Ovary (tissue), 9 donors: ENCODE measurements around the gene BIVM. TPM values are rescaled to one million over a fixed set of nuclear protein-coding genes. Genes with fewer than 3 reads are reported as not detected.

ENCODE experiments used
- DNase-seq, 5 donors: peaks; one replicate each; pipeline ENCODE4 v3.0.0-alpha.2; 2019 to 2020
- H3K27ac ChIP-seq, 2 donors: fragments of 200-600 bp; one replicate each; pipeline versions ENCODE4 v1.5.1 to v1.8.0; 2019 to 2022
- H3K27me3 ChIP-seq: fragments of 200-600 bp; one replicate; pipeline ENCODE4 v1.8.0; 2022
- H3K36me3 ChIP-seq: fragments of 200-600 bp; sonication (generic); one replicate; pipeline ENCODE4 v1.5.1; 2019
- H3K4me1 ChIP-seq: one replicate; pipeline ENCODE4 v1.8.1; 2013; ENCODE audit warnings: mild to moderate bottlenecking, moderate library complexity; ENCODE audit not compliant: insufficient read depth
- H3K4me3 ChIP-seq: fragments of 200-600 bp; sonication (generic); one replicate; pipeline ENCODE4 v1.5.1; 2017
- H3K9me3 ChIP-seq, 2 donors: fragments of 200-600 bp in 1 of 2; sonication (generic) in 1 of 2; one replicate each; pipeline versions ENCODE4 v1.5.1 to v1.8.1; 2013 to 2019; ENCODE audit warnings: mild to moderate bottlenecking in 1 of 2, moderate library complexity in 1 of 2
- CTCF ChIP-seq, 3 donors: fragments of 450-650 bp in 2 of 3; fragments of 200-600 bp in 1 of 3; IDR thresholded peaks; one replicate each; pipeline versions ENCODE4 v1.5.1 to v1.8.0; 2016 to 2022; ENCODE audit warnings: antibody characterized with exemption in 3 of 3, mild to moderate bottlenecking in 1 of 3
- EP300 ChIP-seq: sonication (generic); formaldehyde crosslinking; IDR thresholded peaks from one replicate; pipeline ENCODE4 v1.6.1; 2017; ENCODE audit warnings: antibody characterized with exemption
- POLR2A ChIP-seq: fragments of 450-650 bp; IDR thresholded peaks from one replicate; pipeline ENCODE4 v1.6.1; 2017; ENCODE audit warnings: antibody characterized with exemption, mild to moderate bottlenecking, moderate library complexity
- WGBS, 3 donors: extraction: QIAGEN DNeasy Blood & Tissue Kit in 1 of 3; methylation state at CpG; one replicate each; pipeline versions ENCODE4 v1.1.5 to v1.1.7; 2013 to 2017; 5-methylcytosine and 5-hydroxymethylcytosine counted together
- intact Hi-C, 4 donors: fragments of 100-400 bp; cut with DNase I; formaldehyde crosslinking; loops; one replicate each; pipeline versions ENCODE4 v1.11.0 to v1.15.1; 2022 to 2023
- polyA plus RNA-seq, 2 donors: library from polyadenylated mRNA; stranded (reverse); fragments of 200-250 nt in 1 of 2; fragments of 350-450 nt in 1 of 2; fragmentation: Illumina TruSeq in 1 of 2; extraction: RNeasy Lipid Tissue Mini Kit (QIAGEN cat#74804) in 1 of 2; gene quantifications; one replicate each; pipeline ENCODE4 v1.2.3, GENCODE V29; 2013 to 2014
- total RNA-seq, 7 donors: library from RNA; depleted of rRNA in 2 of 7; stranded (reverse); fragments of >200 nt in 2 of 7; fragmentation: NEBNext Ultra II Directional in 3 of 7; extraction: Animal tissue kit (Norgen Biotek cat#: 25700) in 3 of 7; gene quantifications; one replicate each; pipeline versions ENCODE4 v1.1.0 to v1.2.4, GENCODE V29; 2016 to 2023
- donor health status: DM: no; HTN: no; CAD: no; lungs with moderate emphysema.
- donor health status: DM: no; HTN: no; CAD: no.
- donor health status: Bipolar disorder and iron deficiency.
- donor health status: DM: yes; HTN: yes; CAD: no.
- donor health status: DM: no; HTN: no; CAD: no.
- donor health status: DM: yes; HTN: yes; CAD: no.

BIVM gene
- total and polyA plus RNA-seq, 9 donors: 10.4 to 25.0 (median 21.3) TPM

GRCh38 chr13:102847272-102848234 is 48.6 kb downstream of the BIVM start:
- Histone ChIP-seq H3K36me3 (no peaks in the 10 kb centered on the region), H3K4me3 (peak overlapping the region; percentile 99), H3K27me3 (no peaks in the 10 kb centered on the region), H3K4me1 (peaks cover 2% of the 10 kb centered on the region), H3K27ac (no peak overlapping the region), H3K9me3 (no peaks in the 10 kb centered on the region)
- WGBS, 3 donors: 16 to 22% (median 18%) methylated on average over 12 of the region's 12 CpGs
- DNase-seq: no peak
- TF ChIP-seq EP300: no peak
- no peak for TF ChIP-seq POLR2A
- peak; percentile 28 to 56 (median 37) for TF ChIP-seq CTCF (IDR thresholded peaks at IDR 0.05)
- intact Hi-C loops: loop anchor here in 3 of 4 donors (2.0 to 10.0 kb wide), 3 partner anchors 53 to 265 kb away; partner anchors contain the start of genes BIVM (in 1 of the 3) and POGLUT2 (in 1 of the 3)

- Histone ChIP-seq H3K36me3 (no peaks in the 10 kb centered on the region), H3K9me3 (no peaks in the 10 kb centered on the region), H3K4me3 (no peak overlapping the region), H3K4me1 (peaks cover 2% of the 10 kb centered on the region), H3K27ac (no peak overlapping the region), H3K27me3 (no peaks in the 10 kb centered on the region)
- 85 to 88% (median 88%) methylated on average over 6 of the region's 6 CpGs for WGBS, 3 donors
- intact Hi-C loops: loop anchor here in 2 of 4 donors (5.0 to 10.0 kb wide), 2 partner anchors 54 to 267 kb away; partner anchors contain the start of genes BIVM (in 1 of the 2) and POGLUT2 (in 1 of the 2)
- TF ChIP-seq POLR2A (no peak), CTCF (IDR thresholded peaks at IDR 0.05) (no peak), EP300 (no peak)
- DNase-seq: no peak
Measured at GRCh38 chr13:102848956-102849355, 50.0 kb downstream of the BIVM start.

GRCh38 chr13:102852556-102852955 is 53.6 kb downstream of the BIVM start:
- Histone ChIP-seq H3K36me3 (no peaks in the 10 kb centered on the region), H3K4me3 (no peak overlapping the region), H3K4me1 (peaks cover 2% of the 10 kb centered on the region), H3K27ac (no peak overlapping the region), H3K9me3 (no peaks in the 10 kb centered on the region), H3K27me3 (no peaks in the 10 kb centered on the region)
- no peak for TF ChIP-seq POLR2A
- no peak for TF ChIP-seq EP300
- TF ChIP-seq CTCF (IDR thresholded peaks at IDR 0.05): no peak
- no peak for DNase-seq
- intact Hi-C loops: loop anchor here in 1 of 4 donors (5.0 kb wide), 1 partner anchor 270 kb away; no protein-coding TSS in a partner anchor
- 89 to 93% (median 91%) methylated on average over 3 of the region's 3 CpGs for WGBS, 3 donors

GRCh38 chr13:102854675-102855074 is 55.8 kb downstream of the BIVM start:
- TF ChIP-seq CTCF (IDR thresholded peaks at IDR 0.05) (no peak), POLR2A (no peak), EP300 (no peak)
- WGBS, 3 donors: 87 to 88% (median 87%) methylated on average over 7 of the region's 7 CpGs
- intact Hi-C loops: loop anchor here in 1 of 4 donors (5.0 kb wide), 1 partner anchor 272 kb away; no protein-coding TSS in a partner anchor
- H3K9me3 ChIP-seq: no peaks in the 10 kb centered on the region
- DNase-seq: no peak
- no peaks in the 10 kb centered on the region for H3K4me1 ChIP-seq
- no peak overlapping the region for H3K27ac ChIP-seq
- no peak overlapping the region for H3K4me3 ChIP-seq
- H3K36me3 ChIP-seq: no peaks in the 10 kb centered on the region
- H3K27me3 ChIP-seq: no peaks in the 10 kb centered on the region
